Astrocyte (in vitro differentiated cells and primary cell): Measurements from ENCODE around the gene ACTN1.

Experiments
- CTCF ChIP-seq: IDR thresholded peaks from 2 replicates; pipeline ENCODE4 v1.5.1; 2011; ENCODE audit warnings: low read depth, mild to moderate bottlenecking, inconsistent platforms, low read length, moderate library complexity; ENCODE audit not compliant: insufficient read depth
- EZH2 ChIP-seq: IDR thresholded peaks from 2 replicates; pipeline ENCODE4 v1.6.1; 2012; ENCODE audit warnings: mild to moderate bottlenecking, low read length, inconsistent platforms; ENCODE audit not compliant: insufficient read depth

GRCh38 chr14:68860771-68861170, 118.3 kb downstream of the ACTN1 start:
- TF ChIP-seq CTCF = no peak
- TF ChIP-seq EZH2 = no peak
